ENCODE data around the gene ASB13. TPM values are rescaled to one million over a fixed set of nuclear protein-coding genes. Genes with fewer than 3 reads are reported as not detected.

ASB13 gene
- total and polyA plus RNA-seq, 2 of the 13 experiments (the other 11 are each of a cell fraction or from before 2014, with no cell fraction given) = 9.3 to 15.4 TPM

GRCh38 chr10:5692461-5693358 lies 26.3 kb upstream of the ASB13 start (continued):
- TF ChIP-seq PBX3 (CRISPR knock-in tag; IDR thresholded peaks at IDR 0.05; ENCODE audit: borderline replicate concordance) (no peak), IRF9 (CRISPR knock-in tag; IDR thresholded peaks at IDR 0.05; ENCODE audit: borderline replicate concordance) (peak; percentile 92), ETV5 (CRISPR knock-in tag; IDR thresholded peaks at IDR 0.05; ENCODE audit: borderline replicate concordance) (peak; percentile 66), HDAC1 (CRISPR knock-in tag; IDR thresholded peaks at IDR 0.05) (peak; percentile 97), NCOA5 (CRISPR knock-in tag; IDR thresholded peaks at IDR 0.05) (no peak), ZNF207 (IDR thresholded peaks at IDR 0.05; ENCODE audit: borderline replicate concordance) (no peak), REPIN1 (CRISPR knock-in tag; IDR thresholded peaks at IDR 0.05; ENCODE audit: borderline replicate concordance, low read depth) (peak; percentile 73; the same call in 1 of the 2 replicates), ZC3H4 (CRISPR knock-in tag; IDR thresholded peaks at IDR 0.05; ENCODE audit: borderline replicate concordance) (no peak), FOXA1 (IDR thresholded peaks at IDR 0.05) (no peak), FOXA1 (CRISPR knock-in tag; IDR thresholded peaks at IDR 0.05) (peak; percentile 89), RBAK (CRISPR knock-in tag; IDR thresholded peaks at IDR 0.05) (no peak), CCDC6 (CRISPR knock-in tag; IDR thresholded peaks at IDR 0.05) (no peak), IRF2 (CRISPR knock-in tag; IDR thresholded peaks at IDR 0.05) (peak; percentile 94), POLR2AphosphoS5 (IDR thresholded peaks at IDR 0.05; ENCODE audit: low read depth, low read length) (peak; percentile 73), ZNF879 (CRISPR knock-in tag; IDR thresholded peaks at IDR 0.05) (0 out of 2 replicates have a peak, but pooled peaks have one; percentile 32), ZNF7 (CRISPR knock-in tag; IDR thresholded peaks at IDR 0.05) (0 out of 2 replicates have a peak, but pooled peaks have one; percentile 13), HOXA3 (CRISPR knock-in tag; IDR thresholded peaks at IDR 0.05) (peak; percentile 92), ZC3H13 (CRISPR knock-in tag; IDR thresholded peaks at IDR 0.05) (peak; percentile 89; the same call in 1 of the 2 replicates), ZNF333 (CRISPR knock-in tag; IDR thresholded peaks at IDR 0.05; ENCODE audit: borderline replicate concordance) (no peak), BORCS8-MEF2B (CRISPR knock-in tag; IDR thresholded peaks at IDR 0.05) (peak; percentile 66; the same call in 1 of the 2 replicates), ZNF329 (CRISPR knock-in tag; IDR thresholded peaks at IDR 0.05; ENCODE audit: low read depth) (no peak), HMG20B (CRISPR knock-in tag; conservative IDR thresholded peaks at IDR 0.05) (0 out of 2 replicates have a peak, but pooled peaks have one; percentile 38), RBFOX2 (IDR thresholded peaks at IDR 0.05; ENCODE audit: low read depth, low read length) (peak; percentile 87), DDIT3 (CRISPR knock-in tag; IDR thresholded peaks at IDR 0.05) (no peak), EEA1 (CRISPR knock-in tag; IDR thresholded peaks at IDR 0.05; ENCODE audit: borderline replicate concordance) (peak; percentile 91; the same call in 1 of the 2 replicates), ZNF414 (CRISPR knock-in tag; IDR thresholded peaks at IDR 0.05) (no peak), ATF2 (CRISPR knock-in tag; IDR thresholded peaks at IDR 0.05) (peak; percentile 55; the same call in 1 of the 2 replicates)
